GM12875 (cell line): ENCODE results near the gene LRRC63.

Experiments
- H3K4me3 ChIP-seq: one replicate; pipeline ENCODE4 v1.5.1; 2011; ENCODE audit warnings: low read depth, low read length, control low read depth
- TF ChIP-seq, protein P1 (sequence below): IDR thresholded peaks from 2 replicates; pipeline ENCODE4 v1.5.1; 2011; ENCODE audit warnings: low read depth, mild to moderate bottlenecking, control low read depth, inconsistent platforms, low read length, moderate library complexity, borderline replicate concordance; ENCODE audit not compliant: insufficient read depth

The LRRC63 gene

DNA sequence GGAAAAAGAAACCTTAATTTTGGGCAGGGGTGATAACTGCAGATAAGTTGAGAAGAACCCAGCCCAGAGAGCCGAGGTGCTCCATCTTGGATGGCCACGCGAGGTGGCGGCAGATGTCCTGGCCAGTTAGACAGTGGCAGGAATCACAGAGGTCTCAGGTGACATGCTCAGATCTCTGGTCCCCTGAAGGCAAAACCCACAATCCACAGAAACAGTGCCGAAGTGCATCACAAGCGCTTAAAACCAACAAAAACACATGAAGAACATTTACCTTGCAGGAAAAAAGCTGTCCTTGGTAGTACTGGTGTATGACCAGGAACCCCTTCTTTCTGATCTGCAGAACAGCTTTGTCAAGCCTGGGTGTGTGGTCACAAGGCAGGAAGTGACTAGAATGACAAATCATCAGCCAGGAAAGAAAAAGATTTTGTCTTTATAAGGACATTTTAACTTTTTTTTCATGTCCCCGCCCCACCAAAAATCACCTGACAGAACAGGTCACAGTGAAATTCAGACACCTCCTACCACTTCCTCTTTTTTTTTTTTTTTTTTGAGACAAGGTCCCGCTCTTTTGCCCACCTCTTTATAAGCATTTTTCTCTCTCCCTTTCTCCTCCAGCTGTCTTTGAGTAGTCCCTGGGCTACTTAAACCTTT lies 29.8 kb upstream of the LRRC63 start, which contains the start of gene LCP1:
Gene LCP1, minus strand, starts transcription at position 338 of the 651 bp plus-strand sequence. CDS start 22,515 bp downstream, outside the sequence.
- TF ChIP-seq, protein P1, sequence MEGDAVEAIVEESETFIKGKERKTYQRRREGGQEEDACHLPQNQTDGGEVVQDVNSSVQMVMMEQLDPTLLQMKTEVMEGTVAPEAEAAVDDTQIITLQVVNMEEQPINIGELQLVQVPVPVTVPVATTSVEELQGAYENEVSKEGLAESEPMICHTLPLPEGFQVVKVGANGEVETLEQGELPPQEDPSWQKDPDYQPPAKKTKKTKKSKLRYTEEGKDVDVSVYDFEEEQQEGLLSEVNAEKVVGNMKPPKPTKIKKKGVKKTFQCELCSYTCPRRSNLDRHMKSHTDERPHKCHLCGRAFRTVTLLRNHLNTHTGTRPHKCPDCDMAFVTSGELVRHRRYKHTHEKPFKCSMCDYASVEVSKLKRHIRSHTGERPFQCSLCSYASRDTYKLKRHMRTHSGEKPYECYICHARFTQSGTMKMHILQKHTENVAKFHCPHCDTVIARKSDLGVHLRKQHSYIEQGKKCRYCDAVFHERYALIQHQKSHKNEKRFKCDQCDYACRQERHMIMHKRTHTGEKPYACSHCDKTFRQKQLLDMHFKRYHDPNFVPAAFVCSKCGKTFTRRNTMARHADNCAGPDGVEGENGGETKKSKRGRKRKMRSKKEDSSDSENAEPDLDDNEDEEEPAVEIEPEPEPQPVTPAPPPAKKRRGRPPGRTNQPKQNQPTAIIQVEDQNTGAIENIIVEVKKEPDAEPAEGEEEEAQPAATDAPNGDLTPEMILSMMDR = no peak
- H3K4me3 ChIP-seq = peak within 1 kb of the TSS; percentile 85

DNA sequence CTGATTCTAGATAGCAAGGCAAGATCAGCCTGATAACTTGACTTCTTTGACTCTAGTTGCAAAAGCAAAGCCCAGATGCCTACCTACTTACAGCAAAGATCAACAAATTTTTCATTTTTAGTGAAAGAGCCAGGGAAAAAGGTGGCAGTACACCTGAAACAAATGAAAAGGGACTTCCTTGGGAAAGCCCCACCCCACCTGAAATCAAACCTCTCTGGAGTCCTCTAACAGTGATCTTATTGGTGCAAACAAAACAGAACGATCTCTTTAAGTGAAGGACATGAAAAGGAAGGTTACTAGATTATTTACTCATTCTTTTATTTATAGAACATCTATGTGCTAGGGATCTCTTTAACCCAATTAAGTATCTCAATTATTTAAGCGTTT lies 29.2 kb upstream of the LRRC63 start:
- peak overlapping the region; percentile 36 for H3K4me3 ChIP-seq
- TF ChIP-seq, protein P1 = no peak

DNA sequence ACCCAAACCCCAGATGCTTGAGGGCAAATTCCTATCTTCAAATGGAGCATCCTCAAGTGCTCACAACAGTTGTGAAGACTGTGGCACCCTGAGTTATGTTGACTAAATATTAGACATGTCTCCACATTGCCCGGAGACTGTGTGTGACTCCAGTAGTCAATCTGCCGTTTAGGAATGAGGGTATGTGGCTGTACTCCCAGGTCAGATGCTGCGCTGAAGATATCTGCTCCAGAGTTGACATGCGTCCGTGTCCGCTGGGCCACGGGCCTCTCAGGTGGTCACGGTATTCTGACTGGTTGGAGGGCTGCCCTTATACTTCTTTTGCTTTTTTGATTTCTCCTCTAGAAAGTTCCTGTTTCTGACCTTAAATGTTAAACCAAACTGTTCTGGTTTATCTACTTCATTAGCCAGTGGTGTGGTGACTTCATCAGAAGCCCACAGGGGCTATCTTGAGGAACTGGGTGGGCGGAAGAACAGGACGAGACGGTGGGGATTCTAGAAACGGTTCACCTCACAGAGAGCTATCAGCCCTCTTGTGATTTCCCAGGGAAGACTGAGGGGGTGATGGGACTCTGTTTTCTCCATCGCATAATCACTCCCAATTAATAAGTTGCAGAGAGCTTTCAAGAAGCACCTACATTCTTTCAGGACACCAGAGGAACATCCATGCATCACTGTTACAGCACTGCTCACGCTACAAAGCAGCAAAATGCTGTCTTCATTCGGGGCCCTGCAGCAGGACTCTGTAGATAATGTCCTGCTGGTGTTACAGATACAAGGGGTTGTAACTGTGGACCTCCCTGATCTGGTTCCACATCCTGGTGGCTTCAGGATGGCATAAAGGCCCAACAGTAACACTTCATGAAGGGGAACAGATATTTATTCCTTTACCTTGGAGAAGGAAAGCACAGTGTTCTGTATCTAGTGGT lies 28.4 kb upstream of the LRRC63 start:
- TF ChIP-seq, protein P1 = no peak
- H3K4me3 ChIP-seq = peak overlapping the region; percentile 48

DNA sequence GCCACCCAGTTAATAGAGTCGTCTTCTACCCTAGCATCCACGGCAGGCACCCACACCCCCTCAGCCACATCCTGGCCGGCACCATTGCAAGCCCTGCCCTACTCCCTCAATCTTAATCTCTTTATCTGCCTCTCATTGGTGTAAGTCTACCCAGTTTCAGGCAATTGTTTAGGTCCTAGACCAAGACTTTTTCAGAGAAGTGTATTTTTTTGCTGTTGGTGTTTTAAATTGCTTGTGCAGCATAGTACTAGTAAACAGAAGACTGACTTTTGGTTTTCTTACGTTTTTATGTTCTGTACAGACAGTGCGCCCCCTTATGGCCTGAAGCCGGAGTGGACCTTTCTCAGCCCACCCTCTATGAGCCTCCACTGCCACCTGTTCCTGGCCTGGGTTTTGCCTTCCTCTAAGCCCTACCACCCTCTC lies 27.4 kb upstream of the LRRC63 start:
- H3K4me3 ChIP-seq = peak overlapping the region; percentile 42
- TF ChIP-seq, protein P1 = peak; percentile 80

DNA sequence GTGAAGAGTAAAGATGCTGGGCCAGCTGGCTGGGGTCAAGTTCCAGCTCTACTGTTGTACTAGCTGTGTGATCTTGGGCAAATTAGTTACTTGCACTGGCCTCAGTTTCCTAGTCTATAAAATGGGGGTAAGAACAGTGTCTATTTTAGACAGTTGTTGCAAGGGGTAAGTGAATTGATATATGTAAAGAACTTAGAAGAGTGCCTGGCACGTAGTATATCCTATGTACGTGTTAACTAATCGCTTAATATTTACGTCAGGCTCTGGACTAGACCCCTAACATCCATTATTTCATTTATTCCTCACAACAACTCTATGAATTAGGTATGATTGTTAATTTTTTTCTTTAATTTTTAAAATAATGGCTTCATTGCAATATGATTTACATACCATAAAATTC lies 26.1 kb upstream of the LRRC63 start:
- TF ChIP-seq, protein P1 = no peak
- H3K4me3 ChIP-seq = no peak overlapping the region

DNA sequence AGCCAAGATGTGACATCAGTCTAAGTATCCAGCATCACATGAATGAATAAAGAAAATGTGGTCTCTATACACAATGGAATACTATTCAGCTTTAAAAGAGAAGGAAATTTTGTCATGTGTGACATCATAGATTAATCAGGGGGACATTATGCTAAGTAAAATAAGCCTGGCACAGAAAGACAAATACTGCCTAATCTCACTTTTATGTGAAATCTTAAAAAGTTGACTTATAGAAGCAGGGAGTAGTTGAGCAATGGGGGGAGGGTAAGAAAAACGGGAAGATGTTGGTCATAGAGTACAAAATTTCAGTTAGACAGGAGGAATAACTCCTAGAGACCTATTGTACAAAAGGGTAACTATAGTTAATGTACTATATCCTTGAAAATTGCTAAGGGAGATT lies 19.3 kb upstream of the LRRC63 start:
- H3K4me3 ChIP-seq = no peak overlapping the region
- TF ChIP-seq, protein P1 = no peak
